GM18505 (cell line): ENCODE data around the gene SH3RF2.
A peak's percentile ranks its signal among the peaks of the same experiment; 100 is the strongest.
"Not testable (repeated sequence)": the region's sequence is repeated elsewhere in the genome, so short reads cannot be mapped to it uniquely, and the experiment has no call there.

Experiments used
- ATAC-seq: cut with Tn5 transposase; IDR thresholded peaks from one replicate; pipeline ENCODE4 v1.9.1; 2021; ENCODE audit not compliant: unreplicated experiment
- POLR2A ChIP-seq: IDR thresholded peaks from 4 replicates; pipeline ENCODE4 v1.6.1; 2011; ENCODE audit warnings: borderline replicate concordance; ENCODE audit not compliant: insufficient read depth, insufficient read length; ENCODE audit errors: extremely low read depth

Gene SH3RF2

DNA sequence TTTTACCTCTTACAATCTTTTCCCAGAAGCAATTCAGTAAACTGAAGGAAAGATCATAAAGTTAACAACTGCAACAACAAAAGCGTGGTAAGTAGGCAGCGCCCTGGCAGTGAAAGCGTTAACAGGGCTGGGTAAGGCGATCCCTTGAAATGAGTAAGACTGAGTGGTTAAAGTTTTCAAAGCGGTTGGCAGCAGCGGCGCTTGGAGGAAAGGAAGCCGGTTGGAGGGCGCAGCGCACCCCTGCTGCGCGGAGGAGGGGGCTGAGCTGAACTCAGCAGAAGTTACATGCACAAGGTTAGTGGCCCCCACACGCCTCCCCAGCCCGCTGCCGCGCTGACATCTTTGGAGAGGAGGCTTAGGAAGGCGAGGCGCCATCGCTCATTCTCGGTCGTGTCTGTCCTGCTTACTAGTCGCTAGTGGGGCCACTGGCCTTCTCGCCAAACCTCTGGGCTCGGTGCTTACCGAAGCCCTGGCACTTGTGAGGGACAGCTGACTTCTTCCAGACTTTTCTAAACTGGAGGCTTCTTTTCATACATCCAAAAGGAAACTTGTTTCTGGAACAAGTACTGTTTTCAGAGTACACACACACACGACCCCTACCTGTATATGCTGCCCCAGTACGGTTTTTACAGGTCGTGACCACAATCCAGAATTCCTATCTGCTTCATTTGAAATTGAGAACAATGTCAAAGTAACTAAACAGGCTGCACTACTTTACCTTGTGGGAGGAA lies at the start of gene SH3RF2:
Gene SH3RF2 (plus strand): TSS at position 178 of the 731 bp plus-strand sequence. CDS start 1,351 bp downstream, outside the sequence.
- TF ChIP-seq POLR2A, result no peak
- ATAC-seq, result no peak

DNA sequence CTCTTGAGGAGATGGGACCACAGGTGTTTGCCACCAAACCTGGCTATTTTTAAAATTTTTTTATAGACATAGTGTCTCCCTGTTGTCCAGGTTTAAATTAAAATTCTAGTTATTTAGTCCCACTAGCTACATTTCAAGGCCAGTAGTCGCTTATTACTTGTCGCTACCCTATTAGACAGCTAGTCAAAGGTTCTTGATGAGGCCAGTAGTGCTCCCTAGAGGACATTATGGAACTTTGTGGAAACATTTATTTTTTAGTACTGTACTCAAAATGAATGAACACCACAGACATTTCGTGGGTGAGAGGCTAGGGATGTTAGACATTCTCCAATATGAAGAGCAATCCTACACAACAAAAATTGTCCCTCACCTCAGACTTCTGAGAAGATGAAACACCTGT lies 49.2 kb upstream of the SH3RF2 start:
- TF ChIP-seq POLR2A, result no peak
- no peak for ATAC-seq

DNA sequence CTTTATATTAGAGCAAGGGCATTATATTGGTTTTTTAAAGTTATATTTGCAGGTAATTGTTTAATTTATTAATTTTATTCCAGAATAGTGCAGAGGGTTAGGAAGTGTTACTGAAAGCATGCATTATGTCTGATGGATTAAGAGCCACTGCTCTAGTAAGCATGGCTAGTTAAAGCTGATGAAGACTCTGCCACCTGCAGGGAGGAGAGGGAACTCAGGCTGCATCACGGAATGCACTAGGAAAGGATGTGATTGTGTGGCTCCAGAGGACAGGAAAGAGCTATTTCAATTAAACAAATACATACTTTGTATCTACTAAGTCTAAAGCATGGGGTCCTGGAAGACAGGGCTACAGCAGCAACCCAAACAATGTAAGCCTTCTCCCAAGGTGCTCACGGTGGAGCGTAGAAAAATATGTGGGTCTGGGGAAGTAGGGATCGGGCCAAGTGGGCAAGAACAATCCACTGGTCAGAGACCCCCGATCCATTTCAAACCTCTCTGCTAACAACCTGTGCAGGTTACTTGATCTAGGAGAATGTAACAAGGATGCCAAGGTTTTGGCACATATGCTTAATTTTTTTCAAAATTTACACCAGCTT lies 48.3 kb upstream of the SH3RF2 start:
- TF ChIP-seq POLR2A, result no peak

DNA sequence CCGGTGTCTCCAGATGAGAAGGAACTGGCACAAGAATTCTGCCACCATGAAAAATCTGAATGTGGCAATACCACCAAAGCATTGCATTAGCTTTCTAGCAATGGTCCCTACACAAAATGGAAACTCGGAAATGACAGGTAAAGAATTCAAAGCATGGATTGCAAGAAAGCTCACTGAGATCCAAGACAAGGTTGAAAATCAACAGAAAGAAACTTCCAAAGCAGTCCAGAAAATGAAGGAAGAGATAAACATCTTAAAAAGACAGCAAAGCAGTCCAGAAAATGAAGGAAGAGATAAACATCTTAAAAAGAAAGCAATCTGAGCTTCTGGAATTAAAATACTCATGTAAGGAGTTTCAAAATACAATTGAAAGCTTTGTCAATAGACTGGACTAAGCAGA lies 46.8 kb upstream of the SH3RF2 start:
- no peak for ATAC-seq
- TF ChIP-seq POLR2A, result no peak

More for the DNA sequence above, 48.3 kb upstream of the SH3RF2 start:
- peak; percentile 56 for ATAC-seq

DNA sequence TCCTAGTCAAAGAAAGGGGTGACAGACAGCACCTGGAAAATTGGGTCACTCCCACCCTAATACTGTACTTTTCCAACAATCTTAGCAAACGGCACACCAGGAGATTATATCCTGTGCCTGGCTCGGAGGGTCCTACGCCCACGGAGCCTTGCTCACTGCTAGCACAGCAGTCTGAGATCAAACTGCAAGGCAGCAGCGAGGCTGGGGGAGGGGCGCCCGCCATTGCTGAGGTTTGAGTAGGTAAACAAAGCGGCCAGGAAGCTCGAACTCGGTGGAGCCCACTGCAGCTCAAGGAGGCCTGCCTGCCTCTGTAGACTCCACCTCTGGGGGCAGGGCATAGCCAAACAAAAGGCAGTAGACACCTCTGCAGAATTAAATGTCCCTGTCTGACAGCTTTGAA lies 45.0 kb upstream of the SH3RF2 start:
- ATAC-seq, result not testable (repeated sequence)

- TF ChIP-seq POLR2A, result no peak
- no peak for ATAC-seq
Observed at GRCh38 chr5:145898171-145898570, 38.2 kb upstream of the SH3RF2 start.

DNA sequence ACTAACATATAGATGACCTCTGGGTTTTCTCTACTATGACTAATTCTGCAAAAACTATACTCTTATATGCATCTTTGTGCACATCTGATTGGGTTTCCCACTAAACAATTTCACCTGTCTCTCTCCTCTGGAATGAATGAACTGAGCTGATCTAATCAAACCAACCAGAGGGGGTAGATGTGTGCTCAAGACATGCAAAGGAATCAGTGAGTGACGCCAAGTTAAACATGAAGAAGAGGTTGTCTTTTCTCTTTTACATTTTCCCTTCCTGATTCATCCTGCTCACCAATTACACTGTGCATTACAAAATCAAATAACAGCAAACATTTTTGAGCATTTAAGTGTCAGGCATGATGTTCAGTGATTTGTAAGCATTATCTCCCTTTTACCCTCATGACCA lies 34.0 kb upstream of the SH3RF2 start:
- no peak for ATAC-seq
- TF ChIP-seq POLR2A, result no peak

GRCh38 chr5:145903113-145903512 lies 33.3 kb upstream of the SH3RF2 start:
- no peak for ATAC-seq
- no peak for TF ChIP-seq POLR2A

- no peak for ATAC-seq
- TF ChIP-seq POLR2A, result no peak
Observed at GRCh38 chr5:145903867-145904266, 32.5 kb upstream of the SH3RF2 start.

DNA sequence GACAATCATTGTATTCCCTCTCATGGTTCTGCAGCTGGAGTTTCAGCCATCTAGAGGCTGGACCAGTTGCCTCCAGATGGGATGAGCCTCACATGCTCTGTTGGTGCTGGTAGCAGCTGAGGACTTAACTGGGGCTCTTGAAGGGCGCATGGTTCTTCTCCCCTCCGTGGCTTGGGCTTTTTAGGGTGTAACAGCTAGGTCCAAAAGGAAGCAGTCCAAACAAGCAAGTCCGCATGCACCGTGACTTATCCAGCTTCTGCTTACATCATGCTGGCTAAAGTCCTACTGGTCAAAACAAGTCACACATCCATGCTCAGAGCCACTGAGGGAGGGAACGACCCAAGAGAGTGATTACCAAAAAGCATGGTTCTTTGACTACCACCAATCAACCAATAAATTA lies 31.6 kb upstream of the SH3RF2 start:
- TF ChIP-seq POLR2A, result no peak
- ATAC-seq, result no peak

GRCh38 chr5:145906401-145906800 lies 30.0 kb upstream of the SH3RF2 start:
- no peak for TF ChIP-seq POLR2A

DNA sequence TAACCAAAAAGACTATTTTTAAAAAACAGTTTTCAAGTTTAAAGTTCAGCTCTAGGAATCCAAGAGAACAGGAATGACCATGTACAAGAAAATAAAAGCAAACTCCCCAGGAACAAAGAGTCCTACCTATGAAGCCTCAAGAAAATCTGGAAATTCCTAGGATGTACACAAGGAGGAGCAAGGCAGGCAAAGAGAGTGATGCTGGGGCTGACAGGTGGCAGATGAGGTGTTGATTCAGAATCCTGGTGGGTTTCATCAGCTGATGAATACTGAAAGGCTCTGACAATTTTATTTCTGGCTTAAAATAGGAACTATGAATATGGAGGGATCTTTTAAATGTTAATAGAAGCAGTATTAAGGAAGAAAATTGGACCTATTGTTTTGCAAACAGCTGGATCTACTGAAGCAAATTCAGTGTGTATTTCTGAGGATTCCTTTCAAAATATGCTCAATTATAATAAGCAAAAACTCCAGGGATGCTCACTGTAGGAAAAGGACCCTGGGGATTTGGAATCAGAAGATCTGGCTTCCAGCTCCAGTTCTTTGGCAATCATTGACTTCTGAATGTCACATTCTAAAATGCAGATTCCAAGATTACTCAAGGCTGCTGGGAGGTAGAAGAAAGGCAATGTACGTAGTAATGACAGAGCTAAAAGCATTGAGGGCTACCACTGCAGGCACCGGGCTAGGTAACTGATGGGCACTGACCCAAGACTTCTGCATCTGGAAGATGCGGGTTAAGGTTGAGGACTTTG lies 28.0 kb upstream of the SH3RF2 start:
- no peak for ATAC-seq

More at GRCh38 chr5:145906401-145906800, 30.0 kb upstream of the SH3RF2 start:
- ATAC-seq, result no peak

DNA sequence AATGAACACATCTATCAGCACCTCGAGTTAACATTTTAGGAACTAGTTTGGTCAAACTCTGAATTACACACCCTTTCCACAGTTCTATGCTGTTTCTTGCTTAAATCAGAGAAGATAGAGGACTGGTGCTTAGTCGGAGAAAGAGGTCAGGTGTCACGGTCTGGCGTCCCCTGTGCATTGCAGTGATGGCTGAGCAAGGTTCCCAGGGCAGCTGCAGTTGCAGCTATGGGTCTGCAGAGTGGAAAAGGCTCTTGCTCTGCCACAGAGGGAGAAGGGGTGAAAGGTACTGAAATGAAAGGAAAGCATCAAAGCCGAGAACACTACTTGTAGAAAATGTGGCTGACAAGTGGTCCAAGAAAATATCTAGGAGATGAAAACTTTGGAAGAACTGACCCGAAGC lies 25.2 kb upstream of the SH3RF2 start:
- no peak for ATAC-seq
- no peak for TF ChIP-seq POLR2A

More for the DNA sequence above, 28.0 kb upstream of the SH3RF2 start:
- no peak for TF ChIP-seq POLR2A

GRCh38 chr5:145912019-145912418 lies 24.4 kb upstream of the SH3RF2 start:
- ATAC-seq, result no peak
- TF ChIP-seq POLR2A, result no peak

DNA sequence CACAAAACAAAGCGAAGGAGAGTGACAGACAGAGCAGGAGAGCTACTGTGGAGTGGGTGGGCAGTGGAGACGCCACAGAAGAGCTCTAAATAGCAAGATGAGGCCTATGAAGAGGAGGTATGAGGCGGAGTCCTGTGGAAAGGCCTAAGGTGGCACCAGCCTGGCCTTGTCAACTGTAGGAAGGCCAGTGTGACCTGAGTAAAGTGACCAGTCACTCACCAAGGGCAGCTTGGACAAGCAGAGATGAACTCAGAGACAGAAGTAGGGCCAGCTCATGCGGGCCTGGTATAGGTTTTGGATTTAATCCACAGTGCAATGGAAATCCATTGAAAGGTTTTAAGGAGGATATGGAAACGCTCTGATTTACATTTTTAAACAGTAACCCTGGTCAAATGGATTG lies 23.8 kb upstream of the SH3RF2 start:
- TF ChIP-seq POLR2A, result no peak
- no peak for ATAC-seq

DNA sequence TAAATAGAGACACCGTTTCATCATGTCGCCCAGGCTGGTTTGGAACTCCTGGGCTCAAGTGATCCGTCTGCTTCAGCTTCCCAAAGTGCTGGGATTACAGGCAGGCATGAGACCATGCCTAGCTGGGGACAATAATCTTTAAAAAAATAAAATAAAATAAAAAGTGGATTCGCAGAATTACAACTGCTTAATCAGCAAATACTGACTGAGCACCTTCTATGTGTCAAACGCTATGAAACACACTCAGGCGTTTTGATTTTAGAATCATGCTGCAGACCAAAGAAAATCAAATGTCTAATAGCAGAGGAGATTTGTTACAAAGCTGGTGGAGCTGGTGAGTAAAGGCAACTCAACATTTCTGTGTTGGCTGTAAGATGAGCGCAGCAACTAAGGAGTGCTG lies 22.7 kb upstream of the SH3RF2 start:
- ATAC-seq, result no peak
- no peak for TF ChIP-seq POLR2A
